Keratinocyte (primary cell): ENCODE data around the gene KLRF2.
A peak's percentile ranks its signal among the peaks of the same experiment; 100 is the strongest.

Experiments used
- EZH2 ChIP-seq: IDR thresholded peaks from one replicate; pipeline ENCODE4 v1.6.1; 2012; ENCODE audit warnings: inconsistent platforms, mild to moderate bottlenecking, low read length, moderate library complexity
- TF ChIP-seq, protein P1 (sequence below), 3 experiments: IDR thresholded peaks in 1 of 3; conservative IDR thresholded peaks in 1 of 3; optimal IDR thresholded peaks in 1 of 3; 2 replicates in 2 of 3; 3 replicates in 1 of 3; pipeline versions ENCODE3 to v1.5.1; 2011; ENCODE audit warnings: low read length in 3 of 3, mild to moderate bottlenecking in 3 of 3, moderate library complexity in 2 of 3, control low read depth in 1 of 3, inconsistent platforms in 1 of 3; ENCODE audit not compliant: insufficient read depth in 2 of 3; ENCODE audit errors: extremely low read depth in 1 of 3

- TF ChIP-seq, protein P1, sequence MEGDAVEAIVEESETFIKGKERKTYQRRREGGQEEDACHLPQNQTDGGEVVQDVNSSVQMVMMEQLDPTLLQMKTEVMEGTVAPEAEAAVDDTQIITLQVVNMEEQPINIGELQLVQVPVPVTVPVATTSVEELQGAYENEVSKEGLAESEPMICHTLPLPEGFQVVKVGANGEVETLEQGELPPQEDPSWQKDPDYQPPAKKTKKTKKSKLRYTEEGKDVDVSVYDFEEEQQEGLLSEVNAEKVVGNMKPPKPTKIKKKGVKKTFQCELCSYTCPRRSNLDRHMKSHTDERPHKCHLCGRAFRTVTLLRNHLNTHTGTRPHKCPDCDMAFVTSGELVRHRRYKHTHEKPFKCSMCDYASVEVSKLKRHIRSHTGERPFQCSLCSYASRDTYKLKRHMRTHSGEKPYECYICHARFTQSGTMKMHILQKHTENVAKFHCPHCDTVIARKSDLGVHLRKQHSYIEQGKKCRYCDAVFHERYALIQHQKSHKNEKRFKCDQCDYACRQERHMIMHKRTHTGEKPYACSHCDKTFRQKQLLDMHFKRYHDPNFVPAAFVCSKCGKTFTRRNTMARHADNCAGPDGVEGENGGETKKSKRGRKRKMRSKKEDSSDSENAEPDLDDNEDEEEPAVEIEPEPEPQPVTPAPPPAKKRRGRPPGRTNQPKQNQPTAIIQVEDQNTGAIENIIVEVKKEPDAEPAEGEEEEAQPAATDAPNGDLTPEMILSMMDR (optimal IDR thresholded peaks at IDR 0.05 in 1 of 3, IDR thresholded peaks at IDR 0.05 in 1 of 3, conservative IDR thresholded peaks at IDR 0.05 in 1 of 3; ENCODE audit: extremely low read depth in 1 of 3, insufficient read depth in 2 of 3, low read length in 3 of 3) = peak in 1 of 3 experiments; percentile 14
- TF ChIP-seq EZH2 = no peak
Observed at GRCh38 chr12:9940375-9940774, 59.1 kb downstream of the KLRF2 start.
